Activated T-cell treated with anti-CD3 and anti-CD28 coated beads for 4 hours (primary cell): ENCODE measurements around the gene VWA2.
"Not testable (repeated sequence)": the region's sequence is repeated elsewhere in the genome, so short reads cannot be mapped to it uniquely, and the experiment has no call there.

Source experiments
- DNase-seq: peaks from one replicate; pipeline ENCODE4 v3.0.0-alpha.2; 2020

Gene VWA2

GRCh38 chr10:114322344-114322743, 83.3 kb downstream of the VWA2 start:
- no peak for DNase-seq

GRCh38 chr10:114323023-114323422, 84.0 kb downstream of the VWA2 start:
- no peak for DNase-seq

- DNase-seq, result no peak
These were observed 87.7 kb downstream of the VWA2 start for GRCh38 chr10:114326795-114327194.

GRCh38 chr10:114327537-114328440, 88.7 kb downstream of the VWA2 start:
- no peak for DNase-seq

GRCh38 chr10:114328441-114328812, 89.4 kb downstream of the VWA2 start:
- DNase-seq, result no peak

- DNase-seq, result no peak
These were observed 89.8 kb downstream of the VWA2 start for GRCh38 chr10:114328874-114329273.

- DNase-seq, result no peak
These were observed 90.7 kb downstream of the VWA2 start for GRCh38 chr10:114329634-114330365.

- no peak for DNase-seq
These were observed 93.5 kb downstream of the VWA2 start for GRCh38 chr10:114332301-114333192.

GRCh38 chr10:114333441-114333840, 94.4 kb downstream of the VWA2 start:
- DNase-seq, result not testable (repeated sequence)

- no peak for DNase-seq
These were observed 95.2 kb downstream of the VWA2 start for GRCh38 chr10:114334301-114334700.

GRCh38 chr10:114335614-114336013, 96.6 kb downstream of the VWA2 start:
- DNase-seq, result no peak

- DNase-seq, result no peak
These were observed 97.9 kb downstream of the VWA2 start for GRCh38 chr10:114336823-114337509.

GRCh38 chr10:114337510-114338462, 98.7 kb downstream of the VWA2 start:
- no peak for DNase-seq

- DNase-seq, result no peak
These were observed 101.8 kb downstream of the VWA2 start for GRCh38 chr10:114340816-114341215.
